ENCODE results near the gene HOXB3. TPM values are rescaled to one million over a fixed set of nuclear protein-coding genes. Genes with fewer than 3 reads are reported as not detected.
A peak's percentile ranks its signal among the peaks of the same experiment; 100 is the strongest.

HOXB3 gene
- total RNA-seq, 3 donors from 2014 or later (not counting 1 experiment from before 2014, with no cell fraction given), result 7.9 to 15.6 (median 15.3) TPM

- H3K36me3 Mint-ChIP-seq, result no peaks in the 10 kb centered on the region
- no peaks in the 10 kb centered on the region for H3K9me3 Mint-ChIP-seq
- peaks cover 0 to 7% of the 10 kb centered on the region in 2 donors for H3K27me3 Mint-ChIP-seq (ENCODE audit: low read depth in 2 of 2)
- 87% methylated on average over 5 of the region's 5 CpGs for WGBS (ENCODE audit: insufficient coverage)
- DNase-seq (no peak), ATAC-seq (no peak)
- no peaks in the 10 kb centered on the region for H3K27me3 ChIP-seq (ENCODE audit: control insufficient read depth, insufficient read depth, low read length)
- no peak overlapping the region for H3K27ac Mint-ChIP-seq
- H3K36me3 ChIP-seq (ENCODE audit: control insufficient read depth, insufficient read depth, low read length), result no peaks in the 10 kb centered on the region
- no peak overlapping the region for H3K27ac ChIP-seq (ENCODE audit: low read length)
- intact Hi-C loops (cut with micrococcal nuclease), result no loop called here
- TF ChIP-seq CTCF (IDR thresholded peaks at IDR 0.05), result no peak
- H3K4me3 ChIP-seq (ENCODE audit: low read length), result no peak overlapping the region
- no peak overlapping the region for H3K4me3 Mint-ChIP-seq
- peaks cover 16% of the 10 kb centered on the region for H3K4me1 ChIP-seq (ENCODE audit: control insufficient read depth, insufficient read depth, low read length)
- no peaks in the 10 kb centered on the region for H3K9me3 ChIP-seq (ENCODE audit: control insufficient read depth, insufficient read depth, low read length)
- H3K4me1 Mint-ChIP-seq, result peaks cover 15 to 17% of the 10 kb centered on the region in 2 donors
These were observed 27.1 kb downstream of the HOXB3 start for GRCh38 chr17:48562934-48563333.

DNA sequence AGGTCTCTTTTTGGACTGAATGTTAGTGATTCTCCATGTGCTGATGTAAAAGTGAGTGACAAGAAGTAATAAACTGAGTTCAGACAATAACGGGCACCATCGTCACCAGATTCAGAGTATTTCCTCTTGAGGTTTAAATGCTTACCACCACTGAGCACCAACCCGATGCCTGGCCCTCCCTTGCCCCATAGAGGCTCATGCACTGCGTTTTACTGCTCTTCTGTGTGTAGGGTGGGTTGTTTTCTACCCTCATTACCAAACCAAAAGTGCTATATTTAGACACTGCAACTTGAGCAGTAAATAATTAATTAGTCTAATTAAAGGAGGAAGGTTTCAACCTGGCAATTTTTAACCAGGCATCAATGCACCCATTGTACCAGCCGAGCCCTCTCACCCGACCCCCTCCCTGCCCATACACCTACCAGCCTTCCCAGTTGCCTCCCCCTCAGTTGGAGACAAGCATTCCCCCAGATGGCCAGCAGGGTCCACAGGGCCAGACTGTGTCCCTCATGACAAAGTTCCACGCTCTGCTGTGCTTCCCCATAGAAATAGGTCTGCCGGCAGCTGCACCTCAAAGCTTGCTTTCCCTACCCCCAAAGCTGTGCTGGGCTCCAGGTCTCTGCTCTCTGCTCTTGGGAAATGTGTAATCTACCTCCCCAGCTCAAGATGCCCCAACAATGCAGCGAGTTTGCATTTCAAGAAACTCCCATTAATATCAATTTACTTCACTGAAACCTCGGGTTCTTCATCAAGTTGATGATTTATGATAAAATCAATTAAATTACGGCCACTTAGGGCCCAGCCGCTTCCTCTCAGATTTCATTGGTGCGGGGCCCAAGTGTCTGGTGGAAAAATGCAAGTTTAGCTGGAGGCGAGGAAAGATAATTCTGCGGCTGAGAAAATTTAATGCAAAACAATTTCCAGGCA is 27.9 kb downstream of the HOXB3 start:
- H3K36me3 ChIP-seq (ENCODE audit: control insufficient read depth, insufficient read depth, low read length), result no peaks in the 10 kb centered on the region
- Mint-ChIP-seq H3K36me3 (no peaks in the 10 kb centered on the region), H3K9me3 (no peaks in the 10 kb centered on the region), H3K4me3 (peak overlapping the region; percentile 29), H3K27ac (peak overlapping the region; percentile 67), H3K4me1 (peaks cover 15 to 17% of the 10 kb centered on the region in 2 donors), H3K27me3 (ENCODE audit: low read depth in 2 of 2) (peaks cover 0 to 7% of the 10 kb centered on the region in 2 donors)
- peaks cover 16% of the 10 kb centered on the region for H3K4me1 ChIP-seq (ENCODE audit: control insufficient read depth, insufficient read depth, low read length)
- peak; percentile 64 to 89 (median 78) for ATAC-seq
- WGBS (ENCODE audit: insufficient coverage), result 69% methylated on average over 13 of the region's 15 CpGs
- H3K27me3 ChIP-seq (ENCODE audit: control insufficient read depth, insufficient read depth, low read length), result no peaks in the 10 kb centered on the region
- H3K9me3 ChIP-seq (ENCODE audit: control insufficient read depth, insufficient read depth, low read length), result no peaks in the 10 kb centered on the region
- TF ChIP-seq CTCF (IDR thresholded peaks at IDR 0.05), result no peak
- DNase-seq, result peak in 1 of 2 donors; percentile 40
- intact Hi-C loops (cut with micrococcal nuclease), result no loop called here
- no peak overlapping the region for H3K27ac ChIP-seq (ENCODE audit: low read length)
- H3K4me3 ChIP-seq (ENCODE audit: low read length), result no peak overlapping the region

DNA sequence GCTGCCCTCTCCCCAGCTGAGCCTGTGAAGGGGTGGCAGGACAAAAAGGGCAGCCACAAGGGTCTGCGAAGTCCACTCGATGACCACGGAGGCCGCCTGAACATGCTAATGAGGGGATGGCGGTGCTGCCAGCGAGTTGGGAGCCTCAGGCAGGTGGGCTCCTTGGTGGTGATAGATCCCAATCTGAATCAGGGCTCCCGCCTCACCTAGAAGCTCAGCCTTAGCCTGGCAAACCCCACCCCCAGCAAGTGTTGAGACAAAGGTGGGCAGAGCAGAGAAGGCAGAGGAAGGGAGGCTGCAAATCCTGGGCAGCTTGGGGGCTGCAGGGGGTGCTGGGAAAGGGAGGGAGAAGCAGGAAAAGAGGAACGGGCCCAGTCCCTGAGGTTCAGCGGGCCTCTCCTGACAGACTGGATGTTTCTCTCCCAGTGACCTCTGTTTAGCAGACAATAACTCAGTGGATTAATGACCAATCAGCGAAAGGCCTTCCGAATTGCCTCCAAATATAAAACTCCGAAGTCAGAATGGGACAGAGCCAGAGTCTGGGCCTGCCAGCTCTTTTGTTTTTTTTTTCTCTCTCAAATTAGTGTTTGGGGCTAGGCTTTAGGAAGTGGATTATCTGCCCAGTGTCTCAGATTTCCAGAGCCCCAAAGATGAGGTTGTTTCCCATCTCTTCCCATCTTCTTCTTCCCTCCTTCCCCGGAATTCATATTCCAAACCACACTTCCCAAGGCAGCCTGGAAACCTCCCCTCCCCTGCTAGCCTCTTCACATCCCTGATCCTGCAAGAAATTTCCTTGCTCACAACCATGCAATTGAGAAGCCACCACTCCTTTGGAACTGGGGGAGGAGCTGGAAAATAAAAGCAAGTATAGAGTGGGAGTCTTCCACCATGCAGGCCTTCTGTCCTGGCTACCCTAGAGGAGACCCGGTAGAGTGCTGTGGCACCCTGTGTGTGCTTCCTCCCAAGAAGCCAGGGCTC is 29.9 kb downstream of the HOXB3 start:
- Mint-ChIP-seq H3K9me3 (no peaks in the 10 kb centered on the region), H3K36me3 (no peaks in the 10 kb centered on the region), H3K4me1 (peaks cover 27 to 34% of the 10 kb centered on the region in 2 donors), H3K4me3 (no peak overlapping the region), H3K27ac (no peak overlapping the region), H3K27me3 (ENCODE audit: low read depth in 2 of 2) (peaks cover 0 to 13% of the 10 kb centered on the region in 2 donors)
- WGBS (ENCODE audit: insufficient coverage), result 92% methylated on average over 14 of the region's 14 CpGs
- Histone ChIP-seq H3K4me3 (ENCODE audit: low read length) (no peak overlapping the region), H3K27ac (ENCODE audit: low read length) (no peak overlapping the region), H3K36me3 (ENCODE audit: control insufficient read depth, insufficient read depth, low read length) (no peaks in the 10 kb centered on the region), H3K27me3 (ENCODE audit: control insufficient read depth, insufficient read depth, low read length) (no peaks in the 10 kb centered on the region), H3K9me3 (ENCODE audit: control insufficient read depth, insufficient read depth, low read length) (no peaks in the 10 kb centered on the region), H3K4me1 (ENCODE audit: control insufficient read depth, insufficient read depth, low read length) (peaks cover 23% of the 10 kb centered on the region)
- no peak for ATAC-seq
- DNase-seq, result no peak
- intact Hi-C loops (cut with micrococcal nuclease), result no loop called here
- no peak for TF ChIP-seq CTCF (IDR thresholded peaks at IDR 0.05)
